ENCODE results near the gene PRCD.

GRCh38 chr17:76585033-76585648 is 45.3 kb downstream of the PRCD start:
- TF ChIP-seq CTCF (IDR thresholded peaks at IDR 0.05) = no peak
- no peak for TF ChIP-seq EZH2 (IDR thresholded peaks at IDR 0.05; ENCODE audit: borderline replicate concordance, insufficient read depth, low read depth, low read length, poor library complexity, severe bottlenecking)
